Trophoblast cell (in vitro differentiated cells and primary cell): ENCODE results near the gene PPIP5K1.

Experiments
- DNase-seq, 2 donors: peaks; one replicate each; pipeline ENCODE4 v3.0.0-alpha.2; 2016
- H2AFZ ChIP-seq: 2 replicates; pipeline ENCODE4 v1.6.1; 2013; ENCODE audit warnings: low read length, moderate library complexity, mild to moderate bottlenecking; ENCODE audit not compliant: insufficient read depth, poor library complexity
- H2AK5ac ChIP-seq: 2 replicates; pipeline ENCODE4 v1.6.1; 2013; ENCODE audit warnings: mild to moderate bottlenecking, low read length
- H2BK120ac ChIP-seq: 2 replicates; pipeline ENCODE4 v1.6.1; 2013; ENCODE audit warnings: low read length, mild to moderate bottlenecking, moderate library complexity; ENCODE audit not compliant: insufficient read depth, poor library complexity
- H2BK12ac ChIP-seq: 2 replicates; pipeline ENCODE4 v1.6.1; 2013; ENCODE audit warnings: mild to moderate bottlenecking, low read length, moderate library complexity
- H2BK5ac ChIP-seq: 2 replicates; pipeline ENCODE4 v1.6.1; 2013; ENCODE audit warnings: low read length, low read depth, moderate library complexity, mild to moderate bottlenecking; ENCODE audit not compliant: poor library complexity
- H3K14ac ChIP-seq: 2 replicates; pipeline ENCODE4 v1.6.1; 2013; ENCODE audit warnings: mild to moderate bottlenecking, low read length
- H3K18ac ChIP-seq: 2 replicates; pipeline ENCODE4 v1.6.1; 2013; ENCODE audit warnings: mild to moderate bottlenecking, low read length
- H3K23ac ChIP-seq: 2 replicates; pipeline ENCODE4 v1.6.1; 2013; ENCODE audit warnings: low read length
- H3K27ac ChIP-seq: 2 replicates; pipeline ENCODE4 v1.5.1; 2013; ENCODE audit warnings: low read depth, mild to moderate bottlenecking, inconsistent platforms, low read length, moderate library complexity
- H3K27me3 ChIP-seq: 2 replicates; pipeline ENCODE4 v1.6.1; 2013; ENCODE audit warnings: inconsistent platforms, mild to moderate bottlenecking, low read length, moderate library complexity; ENCODE audit not compliant: insufficient read depth
- H3K36me3 ChIP-seq, 2 experiments: 1 replicate in 1 of 2; 2 replicates in 1 of 2; pipeline ENCODE4 v1.6.1; 2013; ENCODE audit warnings: low read length in 2 of 2, mild to moderate bottlenecking in 2 of 2, moderate library complexity in 1 of 2; ENCODE audit not compliant: insufficient read depth in 2 of 2, control insufficient read depth in 1 of 2
- H3K4ac ChIP-seq: 2 replicates; pipeline ENCODE4 v1.6.1; 2013; ENCODE audit warnings: low read depth, mild to moderate bottlenecking, low read length, moderate library complexity
- H3K4me1 ChIP-seq, 2 experiments: 1 replicate in 1 of 2; 2 replicates in 1 of 2; pipeline ENCODE4 v1.6.1; 2013; ENCODE audit warnings: low read length in 2 of 2, mild to moderate bottlenecking in 2 of 2, moderate library complexity in 1 of 2; ENCODE audit not compliant: insufficient read depth in 2 of 2, control insufficient read depth in 1 of 2
- H3K4me2 ChIP-seq: 2 replicates; pipeline ENCODE4 v1.6.1; 2013; ENCODE audit warnings: inconsistent platforms, mild to moderate bottlenecking, low read length, moderate library complexity
- H3K4me3 ChIP-seq: 2 replicates; pipeline ENCODE4 v1.5.1; 2013; ENCODE audit warnings: mild to moderate bottlenecking, low read depth, low read length, inconsistent platforms
- H3K79me1 ChIP-seq: one replicate; pipeline ENCODE4 v1.6.1; 2013; ENCODE audit warnings: low read length
- H3K79me2 ChIP-seq: 2 replicates; pipeline ENCODE4 v1.6.1; 2013; ENCODE audit warnings: low read length, mild to moderate bottlenecking; ENCODE audit not compliant: control insufficient read depth, insufficient read depth, poor library complexity
- H3K9ac ChIP-seq: 2 replicates; pipeline ENCODE4 v1.6.1; 2013; ENCODE audit warnings: mild to moderate bottlenecking, low read length
- H3K9me3 ChIP-seq: 2 replicates; pipeline ENCODE4 v1.6.1; 2013; ENCODE audit warnings: low read depth, mild to moderate bottlenecking, control low read depth, inconsistent platforms, low read length; ENCODE audit not compliant: insufficient read depth
- H4K12ac ChIP-seq: 2 replicates; pipeline ENCODE4 v1.6.1; 2013; ENCODE audit warnings: low read depth, mild to moderate bottlenecking, low read length, moderate library complexity
- H4K8ac ChIP-seq: 2 replicates; pipeline ENCODE4 v1.6.1; 2013; ENCODE audit warnings: low read depth, mild to moderate bottlenecking, low read length, moderate library complexity
- H4K91ac ChIP-seq: one replicate; pipeline ENCODE4 v1.6.1; 2013; ENCODE audit warnings: low read depth, mild to moderate bottlenecking, low read length, moderate library complexity
- whole genome bisulfite sequencing: extraction: QIAGEN DNeasy Blood & Tissue Kit; methylation state at CpG from one replicate; pipeline ENCODE4 v1.1.7; 2013; ENCODE audit warnings: missing lambda C conversion rate; ENCODE audit not compliant: insufficient read length, insufficient coverage; ENCODE audit errors: extremely low coverage; 5-methylcytosine and 5-hydroxymethylcytosine counted together

The PPIP5K1 gene

GRCh38 chr15:43499635-43500034 is 90.4 kb downstream of the PPIP5K1 start:
- H3K36me3 ChIP-seq: no peaks in the 10 kb centered on the region
- no peak overlapping the region for H2BK12ac ChIP-seq
- H3K4me2 ChIP-seq: no peak overlapping the region
- no peak for DNase-seq
- H3K79me1 ChIP-seq: no peaks in the 10 kb centered on the region
- H3K27me3 ChIP-seq: no peaks in the 10 kb centered on the region
- H4K12ac ChIP-seq: no peak overlapping the region
- no peak overlapping the region for H2AFZ ChIP-seq
- no peak overlapping the region for H2AK5ac ChIP-seq
- no peak overlapping the region for H3K4ac ChIP-seq
- H2BK5ac ChIP-seq: no peak overlapping the region
- no peak overlapping the region for H3K18ac ChIP-seq
- H3K14ac ChIP-seq: no peak overlapping the region
- H3K9ac ChIP-seq: no peak overlapping the region
- H3K4me1 ChIP-seq: no peaks in the 10 kb centered on the region
- no peaks in the 10 kb centered on the region for H3K9me3 ChIP-seq
- WGBS: no CpG with 5 or more reads among the region's 1 CpG
- no peak overlapping the region for H4K8ac ChIP-seq
- H3K79me2 ChIP-seq: no peaks in the 10 kb centered on the region
- no peak overlapping the region for H3K4me3 ChIP-seq
- no peak overlapping the region for H3K27ac ChIP-seq
- no peak overlapping the region for H4K91ac ChIP-seq
- no peak overlapping the region for H2BK120ac ChIP-seq
- H3K23ac ChIP-seq: no peak overlapping the region

- Histone ChIP-seq H3K18ac (no peak overlapping the region), H2BK5ac (no peak overlapping the region), H2BK12ac (no peak overlapping the region), H3K79me1 (no peaks in the 10 kb centered on the region), H3K79me2 (no peaks in the 10 kb centered on the region), H3K9me3 (no peaks in the 10 kb centered on the region), H3K36me3 (no peaks in the 10 kb centered on the region), H3K4me3 (no peak overlapping the region), H4K12ac (no peak overlapping the region), H3K27me3 (no peaks in the 10 kb centered on the region), H3K4me2 (no peak overlapping the region), H4K8ac (no peak overlapping the region), H3K27ac (no peak overlapping the region), H3K4me1 (no peaks in the 10 kb centered on the region), H3K4ac (no peak overlapping the region), H2AFZ (no peak overlapping the region), H3K23ac (no peak overlapping the region), H2BK120ac (no peak overlapping the region), H3K14ac (no peak overlapping the region), H3K9ac (no peak overlapping the region), H2AK5ac (no peak overlapping the region), H4K91ac (no peak overlapping the region)
- WGBS: no CpG with 5 or more reads among the region's 3 CpGs
- no peak for DNase-seq
These were observed 91.0 kb downstream of the PPIP5K1 start for GRCh38 chr15:43498990-43499389.

GRCh38 chr15:43493703-43494472 is 96.1 kb downstream of the PPIP5K1 start:
- H3K14ac ChIP-seq: no peak overlapping the region
- H3K18ac ChIP-seq: no peak overlapping the region
- H2AFZ ChIP-seq: peak overlapping the region; percentile 81
- H2BK120ac ChIP-seq: no peak overlapping the region
- no peak overlapping the region for H4K12ac ChIP-seq
- no peak overlapping the region for H3K27ac ChIP-seq
- no peaks in the 10 kb centered on the region for H3K4me1 ChIP-seq
- no peaks in the 10 kb centered on the region for H3K9me3 ChIP-seq
- no peak overlapping the region for H3K9ac ChIP-seq
- H3K4ac ChIP-seq: no peak overlapping the region
- peak overlapping the region; percentile 97 for H3K4me2 ChIP-seq
- no peak overlapping the region for H2BK12ac ChIP-seq
- no peak overlapping the region for H2BK5ac ChIP-seq
- H4K91ac ChIP-seq: no peak overlapping the region
- no peaks in the 10 kb centered on the region for H3K79me2 ChIP-seq
- peaks cover 3 to 5% of the 10 kb centered on the region in 2 experiments for H3K36me3 ChIP-seq
- WGBS: no CpG with 5 or more reads among the region's 7 CpGs
- peaks cover 3% of the 10 kb centered on the region for H3K79me1 ChIP-seq
- no peak overlapping the region for H2AK5ac ChIP-seq
- no peak for DNase-seq
- H3K4me3 ChIP-seq: no peak overlapping the region
- H3K27me3 ChIP-seq: no peaks in the 10 kb centered on the region
- H3K23ac ChIP-seq: no peak overlapping the region
- peak overlapping the region; percentile 66 for H4K8ac ChIP-seq

GRCh38 chr15:43492673-43493601 is 97.1 kb downstream of the PPIP5K1 start, which contains the start of gene TP53BP1:
Gene TP53BP1, minus strand, starts transcription at chr15:43493156. Its CDS starts 113 bp downstream, at chr15:43493043.
- Histone ChIP-seq H3K23ac (no peak within 1 kb of the TSS), H3K4me3 (peak within 1 kb of the TSS; percentile 100), H3K9ac (peak within 1 kb of the TSS; percentile 96), H3K79me2 (no peaks in the 10 kb centered on the region), H2AFZ (peak within 1 kb of the TSS; percentile 90), H3K4me1 (no peaks in the 10 kb centered on the region), H2BK120ac (peak within 1 kb of the TSS; percentile 78), H2BK12ac (no peak within 1 kb of the TSS), H3K18ac (peak within 1 kb of the TSS; percentile 86), H3K4ac (peak within 1 kb of the TSS; percentile 47), H3K36me3 (peaks cover 4 to 10% of the 10 kb centered on the region in 2 experiments), H3K14ac (peak within 1 kb of the TSS; percentile 90), H3K4me2 (peak within 1 kb of the TSS; percentile 97), H3K9me3 (no peaks in the 10 kb centered on the region), H2AK5ac (no peak within 1 kb of the TSS), H3K27ac (peak within 1 kb of the TSS; percentile 66), H4K8ac (peak within 1 kb of the TSS; percentile 93), H3K27me3 (no peaks in the 10 kb centered on the region), H2BK5ac (peak within 1 kb of the TSS; percentile 58), H3K79me1 (peaks cover 3% of the 10 kb centered on the region), H4K91ac (peak within 1 kb of the TSS; percentile 60), H4K12ac (peak within 1 kb of the TSS; percentile 78)
- peak; percentile 99 for DNase-seq
- WGBS: no CpG with 5 or more reads among the region's 54 CpGs
